Stimulated activated CD4-positive, alpha-beta T cell treated with anti-CD3 and anti-CD28 coated beads, Interleukin-15, amount 100 ng/mL, for 24 hours (primary cell): ENCODE data around the gene EXD3.

ENCODE experiments used
- DNase-seq: peaks from one replicate; pipeline ENCODE4 v3.0.0-alpha.2; 2020

The EXD3 gene

GRCh38 chr9:137313326-137313936, 109.5 kb downstream of the EXD3 start:
- no peak for DNase-seq

GRCh38 chr9:137312852-137313325, 110.1 kb downstream of the EXD3 start:
- DNase-seq = no peak

- DNase-seq = no peak
Measured at GRCh38 chr9:137311986-137312851, 110.7 kb downstream of the EXD3 start.

GRCh38 chr9:137311171-137311985, 111.6 kb downstream of the EXD3 start:
- peak; percentile 46 for DNase-seq

DNA sequence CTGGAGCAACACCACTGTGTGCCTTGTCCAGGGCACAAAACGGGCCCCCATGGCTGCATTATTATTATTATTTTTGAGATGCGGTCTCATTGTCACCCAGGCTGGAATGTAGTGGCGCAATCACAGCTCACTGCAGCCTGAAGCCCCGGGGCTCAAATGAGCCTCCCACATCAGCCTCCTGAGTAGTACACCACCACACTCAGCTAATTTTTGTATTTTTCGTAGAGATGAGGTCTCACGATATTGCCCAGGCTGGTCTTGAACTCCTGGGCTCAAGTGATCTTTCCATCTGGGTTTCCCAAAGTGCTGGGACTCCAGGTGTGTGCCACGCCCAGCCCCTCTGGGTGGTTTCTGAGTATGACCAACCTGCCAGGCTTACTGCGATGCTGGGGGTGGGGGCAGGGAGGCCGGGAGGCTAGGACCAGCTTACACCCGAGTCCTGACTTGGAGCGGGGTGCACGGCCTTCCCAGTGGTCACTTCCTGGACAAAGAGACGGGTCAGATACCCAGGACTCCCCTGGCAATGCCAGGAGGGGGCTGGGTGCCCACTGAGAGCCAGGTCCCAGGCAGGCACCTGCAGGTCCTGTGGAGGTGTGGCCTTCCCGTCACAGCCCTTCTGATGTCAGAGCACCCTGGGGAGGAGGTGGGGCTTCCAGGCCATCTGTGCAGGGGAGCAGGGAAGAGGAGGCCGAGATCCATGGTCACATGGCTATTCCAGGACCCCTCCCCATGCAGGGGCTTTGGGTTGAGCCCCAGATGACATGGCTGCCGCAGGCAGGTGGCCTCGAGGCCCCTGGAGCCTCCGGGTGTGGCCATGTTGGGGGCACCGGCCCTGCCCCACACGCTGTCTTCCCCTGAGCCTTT, 112.5 kb downstream of the EXD3 start:
- DNase-seq = no peak

- DNase-seq = no peak
Measured at GRCh38 chr9:137309368-137310188, 113.4 kb downstream of the EXD3 start.

- no peak for DNase-seq
Measured at GRCh38 chr9:137308057-137308619, 114.8 kb downstream of the EXD3 start.

DNA sequence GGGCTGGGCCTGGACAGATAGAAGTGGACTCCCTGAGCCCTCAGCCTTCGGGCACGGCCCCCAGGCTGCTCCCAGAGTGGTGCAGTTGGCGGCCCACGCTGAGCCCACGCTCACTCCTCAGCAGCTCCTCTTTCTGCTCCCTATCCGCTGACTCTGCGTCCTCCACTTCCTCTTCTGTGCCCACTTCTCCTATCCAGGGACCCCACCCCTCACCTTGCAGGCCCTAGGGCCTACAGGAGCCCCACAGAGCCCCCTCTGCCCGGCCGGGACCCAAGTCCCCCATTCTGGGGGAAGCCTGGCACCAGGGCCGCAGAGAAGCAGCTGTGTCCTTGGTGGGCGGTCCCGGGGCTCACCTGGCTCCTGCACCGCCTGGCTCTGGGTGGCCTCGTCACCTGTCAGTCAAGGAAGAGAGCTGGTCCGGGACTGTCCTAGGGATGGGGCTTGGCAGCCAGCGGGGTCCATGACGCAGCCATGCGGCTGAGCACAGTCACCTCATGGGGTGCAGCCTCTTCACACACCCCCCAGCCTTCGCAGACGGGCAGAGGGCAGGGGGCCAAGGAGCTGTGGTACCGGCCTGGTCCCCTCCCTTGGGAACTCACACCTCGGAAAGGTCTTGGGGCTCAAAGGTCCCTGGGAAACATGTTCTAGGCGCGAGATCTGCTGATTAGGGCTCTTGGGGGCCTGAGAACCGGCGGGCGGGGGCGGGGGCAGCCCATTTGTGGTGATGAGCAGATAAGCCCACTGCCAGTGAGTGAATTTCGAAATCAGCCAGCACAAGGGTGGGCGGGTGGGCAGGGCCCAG, 115.5 kb downstream of the EXD3 start:
- DNase-seq = no peak

DNA sequence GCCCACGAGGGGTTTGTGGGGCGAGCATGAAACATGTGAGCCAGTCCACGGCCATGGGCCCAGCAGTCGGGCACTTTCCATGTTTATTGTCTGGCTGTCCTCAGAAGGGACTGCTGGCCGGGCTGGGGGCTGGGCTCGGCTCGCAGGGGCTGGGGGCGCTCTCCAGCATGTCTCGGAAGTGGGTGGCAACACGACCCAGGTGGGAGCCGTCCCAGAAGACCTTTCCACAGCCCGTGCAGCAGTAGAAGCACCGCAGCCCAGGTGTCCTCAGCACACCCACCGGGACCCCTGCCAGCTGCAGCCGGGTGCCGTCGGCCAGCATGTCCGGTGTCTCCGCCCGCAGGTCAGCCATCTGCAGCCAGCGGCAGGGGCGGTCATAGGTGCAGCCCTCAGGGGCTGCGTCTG, 116.1 kb downstream of the EXD3 start:
- no peak for DNase-seq

GRCh38 chr9:137306066-137306849, 116.7 kb downstream of the EXD3 start:
- no peak for DNase-seq

DNA sequence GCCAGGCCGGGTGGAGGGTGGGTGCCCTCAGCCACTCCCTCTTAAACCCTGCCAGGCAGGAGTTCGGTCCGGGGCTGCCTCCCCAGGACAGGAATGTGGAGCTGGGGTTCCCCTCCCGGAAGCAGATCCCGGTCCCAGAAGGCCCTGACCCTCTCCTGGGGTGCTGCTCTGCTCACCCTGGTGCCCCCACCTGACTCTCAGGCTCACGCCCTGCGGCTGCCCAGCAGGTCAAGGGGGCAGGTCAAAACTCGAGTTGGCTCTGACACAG, 117.2 kb downstream of the EXD3 start:
- no peak for DNase-seq

DNA sequence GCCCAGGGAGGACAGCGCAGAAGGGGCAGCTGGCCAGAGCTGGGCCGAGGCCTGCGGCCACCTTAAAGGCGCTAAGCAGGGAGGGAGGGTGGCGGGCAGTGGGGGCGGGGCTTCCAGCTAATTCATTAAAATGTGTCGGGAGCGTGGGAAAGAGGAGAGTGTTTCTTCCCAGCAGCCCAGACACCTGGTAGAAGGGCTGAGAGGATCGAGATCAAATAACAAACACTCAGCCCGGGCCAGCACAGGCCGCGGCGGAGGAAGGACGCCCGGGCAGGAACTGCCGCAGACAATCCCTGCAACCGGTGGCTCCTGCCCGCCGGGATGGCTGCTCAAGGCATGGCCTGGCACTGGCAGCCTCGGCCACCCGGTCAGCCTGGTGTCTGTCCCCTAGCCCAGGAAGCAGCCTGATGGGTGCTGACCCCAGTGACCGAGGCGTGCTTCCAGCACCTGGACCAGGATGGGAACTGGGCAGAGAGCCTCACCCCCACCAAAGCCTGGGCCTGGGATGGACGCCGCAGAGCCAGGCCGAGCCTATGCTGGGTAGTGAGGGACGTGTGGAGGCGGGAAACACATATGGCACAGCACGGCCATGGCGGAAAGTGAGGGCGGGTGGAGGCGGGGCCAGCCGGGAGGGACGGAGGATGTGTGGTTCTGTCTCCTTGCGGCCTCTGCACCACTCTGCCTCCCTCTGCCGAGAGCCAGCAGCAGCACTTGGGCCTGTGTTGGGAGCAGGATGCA, 117.7 kb downstream of the EXD3 start:
- peak; percentile 84 for DNase-seq

- DNase-seq = no peak
Measured at GRCh38 chr9:137304383-137305059, 118.4 kb downstream of the EXD3 start.

DNA sequence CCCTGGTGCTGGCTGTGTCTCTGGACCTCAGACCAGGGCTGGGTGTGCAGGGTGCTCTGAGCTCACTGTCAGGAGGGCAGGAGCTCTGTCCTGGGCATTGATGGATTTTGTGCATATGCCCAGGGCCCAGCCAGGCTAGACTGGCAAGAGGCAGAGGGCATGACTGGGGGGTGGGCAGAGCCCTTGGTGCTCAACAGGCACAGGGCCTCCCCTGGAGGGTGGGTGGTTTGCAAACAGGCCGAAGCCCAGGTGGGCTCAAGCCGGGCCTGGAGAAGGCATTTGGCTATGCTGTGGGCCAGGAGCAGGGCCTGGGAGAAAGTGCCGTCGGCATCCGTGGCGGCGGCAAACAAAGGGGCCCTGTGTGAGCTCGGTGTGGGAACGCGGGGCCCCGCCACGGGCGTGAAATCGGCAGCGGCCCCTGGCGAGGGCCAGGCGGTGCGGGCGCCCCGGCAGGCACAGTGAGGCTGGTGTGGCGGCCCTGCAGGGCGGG, 119.0 kb downstream of the EXD3 start:
- DNase-seq = no peak

GRCh38 chr9:137303151-137303892, 119.6 kb downstream of the EXD3 start:
- DNase-seq = no peak

GRCh38 chr9:137302449-137303150, 120.4 kb downstream of the EXD3 start:
- DNase-seq = peak; percentile 26

- peak; percentile 94 for DNase-seq
Measured at GRCh38 chr9:137302118-137302448, 120.9 kb downstream of the EXD3 start, which contains the start of gene NRARP. Gene NRARP, minus strand, starts transcription at chr9:137302271. Its CDS starts 343 bp downstream, at chr9:137301928.
